ENCODE measurements around the gene TMEM61. TPM values are rescaled to one million over a fixed set of nuclear protein-coding genes. Genes with fewer than 3 reads are reported as not detected.
A peak's percentile ranks its signal among the peaks of the same experiment; 100 is the strongest.

TMEM61 gene
- total and polyA plus RNA-seq, 2 of the 8 experiments (the other 6 are each of a cell fraction or from before 2014, with no cell fraction given), result 0.54 to 1.4 TPM

- TF ChIP-seq HDAC2 (IDR thresholded peaks at IDR 0.05; ENCODE audit: borderline replicate concordance in 1 of 2, low read depth in 2 of 2, low read length in 2 of 2) (0 out of 4 replicates have a peak, but pooled peaks of 1 of the 2 experiments have one; percentile 24), RAD21 (IDR thresholded peaks at IDR 0.05 in 1 of 2, conservative IDR thresholded peaks at IDR 0.05 in 1 of 2; ENCODE audit: low read depth in 2 of 2, low read length in 2 of 2) (peak; percentile 45 to 53; a peak in 3 of 4 replicates)
Observed at GRCh38 chr1:54973205-54973921, 7.1 kb upstream of the TMEM61 start (continued).

Measured in H1 (cell line).